GM23338 (cell line): Measurements from ENCODE around the gene SASH3. TPM values are rescaled to one million over a fixed set of nuclear protein-coding genes. Genes with fewer than 3 reads are reported as not detected.

ENCODE experiments used
- ATAC-seq: fragments of 200-7000 bp; cut with Tn5 transposase; 3 replicates; pipeline ENCODE4 v1.9.1; 2020
- DNase-seq: peaks from one replicate; pipeline ENCODE4 v3.0.0-alpha.2; 2015; ENCODE audit warnings: low spot score
- H2AFZ ChIP-seq: fragments of 200-600 bp; sonication (generic); 2 replicates; pipeline ENCODE4 v1.8.0; 2016; ENCODE audit warnings: antibody characterized with exemption, mild to moderate bottlenecking, moderate library complexity
- H3F3A ChIP-seq: fragments of 200-600 bp; sonication (generic); replicated peaks from 2 replicates; pipeline ENCODE4 v1.8.0; 2017; ENCODE audit warnings: antibody characterized with exemption, mixed run types, low read depth
- H3K27ac ChIP-seq: fragments of 200-600 bp; sonication (generic); 2 replicates; pipeline ENCODE4 v1.6.1; 2016; ENCODE audit warnings: low read depth
- H3K27me3 ChIP-seq: fragments of 200-600 bp; sonication (generic); 2 replicates; pipeline ENCODE4 v1.8.0; 2016; ENCODE audit warnings: mild to moderate bottlenecking, mixed run types, moderate library complexity; ENCODE audit not compliant: insufficient read depth
- H3K36me3 ChIP-seq: fragments of 200-600 bp; sonication (generic); 2 replicates; pipeline ENCODE4 v1.8.0; 2016; ENCODE audit warnings: mild to moderate bottlenecking; ENCODE audit not compliant: insufficient read depth
- H3K4me1 ChIP-seq: fragments of 200-600 bp; sonication (generic); 2 replicates; pipeline ENCODE4 v1.8.0; 2016; ENCODE audit warnings: mild to moderate bottlenecking, moderate library complexity; ENCODE audit not compliant: insufficient read depth
- H3K4me2 ChIP-seq: fragments of 200-600 bp; sonication (generic); 2 replicates; pipeline ENCODE4 v1.7.1; 2017; ENCODE audit warnings: mixed run types
- H3K4me3 ChIP-seq: fragments of 200-600 bp; sonication (generic); 2 replicates; pipeline ENCODE4 v1.6.1; 2016; ENCODE audit warnings: mixed run types
- H3K79me2 ChIP-seq: fragments of 200-600 bp; sonication (generic); replicated peaks from 2 replicates; pipeline ENCODE4 v1.8.0; 2017; ENCODE audit warnings: mild to moderate bottlenecking; ENCODE audit not compliant: insufficient read depth
- H3K9me2 ChIP-seq: fragments of 200-600 bp; sonication (generic); 2 replicates; pipeline ENCODE4 v1.8.0; 2017; ENCODE audit not compliant: insufficient read depth
- H4K20me1 ChIP-seq: fragments of 200-600 bp; sonication (generic); replicated peaks from 2 replicates; pipeline ENCODE4 v1.8.0; 2017; ENCODE audit warnings: mild to moderate bottlenecking; ENCODE audit not compliant: insufficient read depth
- H3K27ac Mint-ChIP-seq: 2 replicates; pipeline ENCODE4 v1.8.0; 2020; ENCODE audit warnings: inconsistent platforms, mild to moderate bottlenecking, moderate library complexity, mixed read lengths
- H3K27me3 Mint-ChIP-seq: 3 replicates; pipeline ENCODE4 v1.8.0; 2022; ENCODE audit warnings: low read depth, mild to moderate bottlenecking, moderate library complexity, mixed read lengths, inconsistent platforms; ENCODE audit not compliant: insufficient read depth, poor library complexity
- H3K36me3 Mint-ChIP-seq: 3 replicates; pipeline ENCODE4 v1.8.0; 2021; ENCODE audit warnings: low read depth, mild to moderate bottlenecking, inconsistent platforms, moderate library complexity, mixed read lengths
- H3K4me1 Mint-ChIP-seq: 3 replicates; pipeline ENCODE4 v1.8.0; 2020; ENCODE audit warnings: mild to moderate bottlenecking, inconsistent platforms, mixed read lengths
- H3K4me3 Mint-ChIP-seq: 3 replicates; pipeline ENCODE4 v1.8.0; 2021; ENCODE audit warnings: moderate library complexity, mild to moderate bottlenecking, inconsistent platforms, mixed read lengths
- H3K9me3 Mint-ChIP-seq: 3 replicates; pipeline ENCODE4 v1.8.0; 2020; ENCODE audit warnings: moderate library complexity, mild to moderate bottlenecking, inconsistent platforms, mixed read lengths
- EZH2 ChIP-seq: fragments of 200-600 bp; sonication (generic); IDR thresholded peaks from one replicate; pipeline ENCODE4 v1.8.0; 2017; ENCODE audit warnings: antibody characterized with exemption, mild to moderate bottlenecking, low read depth; ENCODE audit not compliant: unreplicated experiment
- EZH2phosphoT487 ChIP-seq: fragments of 200-600 bp; sonication (generic); IDR thresholded peaks from one replicate; pipeline ENCODE4 v1.8.1; 2018; ENCODE audit warnings: antibody characterized with exemption; ENCODE audit not compliant: unreplicated experiment
- POLR2AphosphoS5 ChIP-seq: IDR thresholded peaks from 2 replicates; pipeline ENCODE4 v1.6.1; 2016; ENCODE audit warnings: antibody characterized with exemption, low read depth
- REST ChIP-seq: IDR thresholded peaks from one replicate; pipeline ENCODE4 v1.6.1; 2018; ENCODE audit warnings: antibody characterized with exemption; ENCODE audit not compliant: unreplicated experiment
- ZNF331 ChIP-seq: fragments of 250-450 bp; sonication (Bioruptor Pico); IDR thresholded peaks from 2 replicates; pipeline ENCODE4 v1.5.0; 2020; ENCODE audit warnings: low read depth, mild to moderate bottlenecking, moderate library complexity
- polyA plus RNA-seq: library from polyadenylated mRNA; unstranded; fragments of >200 nt; fragmentation: Nextera tagmentation; extraction: Ambion mirVana; gene quantifications from 2 replicates; pipeline ENCODE4 v1.2.1, GENCODE V29; 2016
- total RNA-seq: library from RNA; depleted of rRNA; stranded (reverse); fragments of >200 nt; shearing (Covaris generic); gene quantifications from 2 replicates; pipeline ENCODE4 v1.2.3, GENCODE V29; 2014
- TF ChIP-seq, protein P1 (sequence below), 2 experiments: fragments of 200-600 bp in 1 of 2; sonication (generic) in 1 of 2; conservative IDR thresholded peaks; 2 replicates each; pipeline versions ENCODE4 v1.5.1 to v1.6.1; 2016 to 2017; ENCODE audit warnings: antibody characterized with exemption in 2 of 2, low read depth in 2 of 2, mild to moderate bottlenecking in 2 of 2, moderate library complexity in 1 of 2

SASH3 gene
- total and polyA plus RNA-seq, 2 experiments from 2014 or later = 0.18 TPM; not detected in 1

DNA sequence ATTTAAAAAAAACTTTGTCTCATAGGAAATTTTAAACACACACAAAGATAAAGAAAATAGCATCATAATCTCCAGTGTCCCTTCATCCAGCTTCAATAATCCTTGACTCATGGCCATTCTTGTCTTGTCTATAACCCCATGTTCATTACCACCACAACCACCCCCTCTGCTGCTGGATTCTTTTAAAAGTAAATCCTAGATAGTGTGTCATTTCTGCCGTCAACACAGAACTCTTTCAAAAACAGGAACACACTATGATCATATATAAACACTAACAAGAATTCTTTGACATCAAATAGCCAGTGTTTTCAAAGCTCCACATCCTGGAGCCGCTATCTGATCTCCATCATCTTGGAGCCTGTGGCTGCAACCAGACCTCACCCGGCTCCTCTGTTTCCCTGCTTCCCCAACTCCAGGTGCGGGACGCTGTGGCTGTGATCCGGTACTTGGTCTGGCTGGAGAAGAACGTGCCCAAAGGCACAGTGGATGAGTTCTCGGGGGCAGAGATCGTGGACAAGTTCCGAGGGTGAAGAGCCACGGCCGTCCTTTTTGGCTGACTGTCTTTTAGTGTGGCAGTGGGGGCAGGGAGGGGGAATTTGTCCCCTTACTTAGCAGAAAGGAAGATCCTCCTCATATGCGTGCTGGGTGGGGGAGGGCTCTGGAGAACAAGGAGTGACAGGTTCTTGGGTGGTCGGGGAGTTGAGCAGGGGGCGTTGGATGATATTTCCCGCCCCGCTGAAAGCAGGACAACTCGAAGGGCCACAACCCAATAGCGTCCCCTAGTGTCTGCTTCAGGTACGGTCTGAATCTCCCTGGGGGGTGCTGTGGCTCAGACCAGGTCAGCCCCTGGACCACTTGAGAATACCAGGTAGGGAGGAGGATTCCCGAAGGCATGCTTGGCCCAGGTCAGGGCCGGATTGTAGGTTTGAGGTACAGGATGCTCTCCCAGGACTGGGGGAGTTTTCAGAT lies 25.4 kb upstream of the SASH3 start (continued):
- TF ChIP-seq REST = no peak
- TF ChIP-seq, protein P1, sequence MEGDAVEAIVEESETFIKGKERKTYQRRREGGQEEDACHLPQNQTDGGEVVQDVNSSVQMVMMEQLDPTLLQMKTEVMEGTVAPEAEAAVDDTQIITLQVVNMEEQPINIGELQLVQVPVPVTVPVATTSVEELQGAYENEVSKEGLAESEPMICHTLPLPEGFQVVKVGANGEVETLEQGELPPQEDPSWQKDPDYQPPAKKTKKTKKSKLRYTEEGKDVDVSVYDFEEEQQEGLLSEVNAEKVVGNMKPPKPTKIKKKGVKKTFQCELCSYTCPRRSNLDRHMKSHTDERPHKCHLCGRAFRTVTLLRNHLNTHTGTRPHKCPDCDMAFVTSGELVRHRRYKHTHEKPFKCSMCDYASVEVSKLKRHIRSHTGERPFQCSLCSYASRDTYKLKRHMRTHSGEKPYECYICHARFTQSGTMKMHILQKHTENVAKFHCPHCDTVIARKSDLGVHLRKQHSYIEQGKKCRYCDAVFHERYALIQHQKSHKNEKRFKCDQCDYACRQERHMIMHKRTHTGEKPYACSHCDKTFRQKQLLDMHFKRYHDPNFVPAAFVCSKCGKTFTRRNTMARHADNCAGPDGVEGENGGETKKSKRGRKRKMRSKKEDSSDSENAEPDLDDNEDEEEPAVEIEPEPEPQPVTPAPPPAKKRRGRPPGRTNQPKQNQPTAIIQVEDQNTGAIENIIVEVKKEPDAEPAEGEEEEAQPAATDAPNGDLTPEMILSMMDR (conservative IDR thresholded peaks at IDR 0.05; ENCODE audit: low read depth in 2 of 2) = peak; percentile 68 to 89
- no peak for TF ChIP-seq POLR2AphosphoS5
- no peak for TF ChIP-seq EZH2

- Histone ChIP-seq H3K79me2 (no peaks in the 10 kb centered on the region), H3K27ac (no peak overlapping the region), H3K9me2 (no peaks in the 10 kb centered on the region), H4K20me1 (no peaks in the 10 kb centered on the region), H3K27me3 (no peaks in the 10 kb centered on the region), H3K4me1 (no peaks in the 10 kb centered on the region), H3K4me3 (no peak overlapping the region), H2AFZ (0 out of 2 replicates have a peak overlapping the region, but pooled peaks have one; percentile 38), H3K36me3 (no peaks in the 10 kb centered on the region), H3F3A (no peaks in the 10 kb centered on the region), H3K4me2 (no peak overlapping the region)
- Mint-ChIP-seq H3K27me3 (peaks cover 10% of the 10 kb centered on the region), H3K4me3 (no peak overlapping the region), H3K36me3 (no peaks in the 10 kb centered on the region), H3K27ac (no peak overlapping the region), H3K9me3 (no peaks in the 10 kb centered on the region), H3K4me1 (peaks cover 17% of the 10 kb centered on the region)
- DNase-seq (peak; percentile 55), ATAC-seq (peak; percentile 92)
- TF ChIP-seq EZH2 (no peak), ZNF331 (CRISPR knock-in tag) (no peak), EZH2phosphoT487 (no peak)
- TF ChIP-seq, protein P1 (conservative IDR thresholded peaks at IDR 0.05; ENCODE audit: low read depth in 2 of 2) = peak; percentile 31 to 67
These were observed 23.7 kb upstream of the SASH3 start for GRCh38 chrX:129755779-129756650.
